Esophagus (tissue), 2 donors: Measurements from ENCODE around the gene ADIPOQ. TPM values are rescaled to one million over a fixed set of nuclear protein-coding genes. Genes with fewer than 3 reads are reported as not detected.

Experiments used
- polyA plus RNA-seq, 2 donors: library from polyadenylated mRNA; stranded (reverse); fragments of 200-250 nt; gene quantifications; one replicate each; pipeline ENCODE4 v1.2.3, GENCODE V29; 2013
- donor health status: healthy with polysubstance abuse.
- donor health status: Bipolar disorder and iron deficiency.

ADIPOQ gene
- polyA plus RNA-seq, 2 donors, result 0.04 to 0.20 TPM

Other genes with a start within 250 kb of the ADIPOQ start
- under 1 TPM; 0.06 TPM for gene AHSG, start 229.7 kb upstream of the ADIPOQ start, polyA plus RNA-seq
- 1 to 10 TPM; 3.3 to 5.0 TPM for gene FETUB, start 202.3 kb upstream of the ADIPOQ start, polyA plus RNA-seq
- under 1 TPM in 1 of 2 donors, not detected in 1; 0.05 TPM for gene HRG, start 176.7 kb upstream of the ADIPOQ start, polyA plus RNA-seq
- gene KNG1, start 125.4 kb upstream of the ADIPOQ start, polyA plus RNA-seq, result not detected
- gene EIF4A2, start 59.1 kb upstream of the ADIPOQ start, polyA plus RNA-seq, result 100 to 1,000 TPM; 184 to 241 TPM
- gene RFC4, start 36.2 kb upstream of the ADIPOQ start, polyA plus RNA-seq, result 10 to 100 TPM; 17.8 to 18.8 TPM
- gene ST6GAL1, start 87.8 kb downstream of the ADIPOQ start, polyA plus RNA-seq, result 1 to 10 TPM; 2.0 to 3.0 TPM